GM12801 (cell line): Measurements from ENCODE around the gene PET100.

Experiments used
- CTCF ChIP-seq: IDR thresholded peaks from one replicate; pipeline ENCODE4 v1.5.1; 2011; ENCODE audit warnings: control low read depth; ENCODE audit not compliant: insufficient read length; ENCODE audit errors: extremely low read depth

Gene PET100

GRCh38 chr19:7598180-7598579 is 31.4 kb upstream of the PET100 start:
- no peak for TF ChIP-seq CTCF

- TF ChIP-seq CTCF = no peak
These were observed 28.9 kb upstream of the PET100 start for GRCh38 chr19:7600721-7601120.

GRCh38 chr19:7602240-7602934 is 27.2 kb upstream of the PET100 start:
- no peak for TF ChIP-seq CTCF

- no peak for TF ChIP-seq CTCF
These were observed 26.6 kb upstream of the PET100 start for GRCh38 chr19:7602935-7603497.

- TF ChIP-seq CTCF = no peak
These were observed 25.7 kb upstream of the PET100 start for GRCh38 chr19:7603919-7604318.

- no peak for TF ChIP-seq CTCF
These were observed 23.9 kb upstream of the PET100 start for GRCh38 chr19:7605490-7606222.

GRCh38 chr19:7606289-7606688 is 23.3 kb upstream of the PET100 start:
- no peak for TF ChIP-seq CTCF
